Measurements from ENCODE around the gene TERB1.

DNA sequence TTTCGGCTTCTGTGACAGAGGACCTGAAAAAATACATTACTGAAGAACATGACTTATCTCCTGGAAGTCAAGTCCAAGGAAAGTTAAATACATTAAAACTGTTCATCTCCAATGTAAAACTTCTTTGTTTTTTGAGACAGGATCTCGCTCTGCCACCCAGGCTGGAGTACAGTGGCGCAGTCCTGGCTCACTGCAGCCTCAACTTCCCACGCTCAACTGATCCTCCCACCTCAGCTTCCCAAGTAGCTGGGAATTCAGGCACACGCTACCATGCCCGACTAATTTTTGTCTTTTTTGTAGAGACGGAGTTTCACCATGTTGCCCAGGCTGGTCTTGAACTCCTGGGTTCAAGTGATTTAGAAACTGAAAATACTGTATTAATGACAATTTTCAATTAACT is 9.7 kb upstream of the TERB1 start:
- TF ChIP-seq, protein P1, sequence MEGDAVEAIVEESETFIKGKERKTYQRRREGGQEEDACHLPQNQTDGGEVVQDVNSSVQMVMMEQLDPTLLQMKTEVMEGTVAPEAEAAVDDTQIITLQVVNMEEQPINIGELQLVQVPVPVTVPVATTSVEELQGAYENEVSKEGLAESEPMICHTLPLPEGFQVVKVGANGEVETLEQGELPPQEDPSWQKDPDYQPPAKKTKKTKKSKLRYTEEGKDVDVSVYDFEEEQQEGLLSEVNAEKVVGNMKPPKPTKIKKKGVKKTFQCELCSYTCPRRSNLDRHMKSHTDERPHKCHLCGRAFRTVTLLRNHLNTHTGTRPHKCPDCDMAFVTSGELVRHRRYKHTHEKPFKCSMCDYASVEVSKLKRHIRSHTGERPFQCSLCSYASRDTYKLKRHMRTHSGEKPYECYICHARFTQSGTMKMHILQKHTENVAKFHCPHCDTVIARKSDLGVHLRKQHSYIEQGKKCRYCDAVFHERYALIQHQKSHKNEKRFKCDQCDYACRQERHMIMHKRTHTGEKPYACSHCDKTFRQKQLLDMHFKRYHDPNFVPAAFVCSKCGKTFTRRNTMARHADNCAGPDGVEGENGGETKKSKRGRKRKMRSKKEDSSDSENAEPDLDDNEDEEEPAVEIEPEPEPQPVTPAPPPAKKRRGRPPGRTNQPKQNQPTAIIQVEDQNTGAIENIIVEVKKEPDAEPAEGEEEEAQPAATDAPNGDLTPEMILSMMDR (IDR thresholded peaks at IDR 0.05; ENCODE audit: low read depth, low read length), result no peak
- TF ChIP-seq POLR2A (IDR thresholded peaks at IDR 0.05; ENCODE audit: extremely low read depth, insufficient read length), result no peak
- TF ChIP-seq, protein P2, sequence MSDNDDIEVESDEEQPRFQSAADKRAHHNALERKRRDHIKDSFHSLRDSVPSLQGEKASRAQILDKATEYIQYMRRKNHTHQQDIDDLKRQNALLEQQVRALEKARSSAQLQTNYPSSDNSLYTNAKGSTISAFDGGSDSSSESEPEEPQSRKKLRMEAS (IDR thresholded peaks at IDR 0.05; ENCODE audit: low read depth, low read length), result no peak
